Measurements from ENCODE around the gene TUBB4B. TPM values are rescaled to one million over a fixed set of nuclear protein-coding genes. Genes with fewer than 3 reads are reported as not detected.
"Not testable (repeated sequence)": the region's sequence is repeated elsewhere in the genome, so short reads cannot be mapped to it uniquely, and the experiment has no call there.

The TUBB4B gene
- total RNA-seq, 2 donors from 2014 or later = 353 to 486 TPM

DNA sequence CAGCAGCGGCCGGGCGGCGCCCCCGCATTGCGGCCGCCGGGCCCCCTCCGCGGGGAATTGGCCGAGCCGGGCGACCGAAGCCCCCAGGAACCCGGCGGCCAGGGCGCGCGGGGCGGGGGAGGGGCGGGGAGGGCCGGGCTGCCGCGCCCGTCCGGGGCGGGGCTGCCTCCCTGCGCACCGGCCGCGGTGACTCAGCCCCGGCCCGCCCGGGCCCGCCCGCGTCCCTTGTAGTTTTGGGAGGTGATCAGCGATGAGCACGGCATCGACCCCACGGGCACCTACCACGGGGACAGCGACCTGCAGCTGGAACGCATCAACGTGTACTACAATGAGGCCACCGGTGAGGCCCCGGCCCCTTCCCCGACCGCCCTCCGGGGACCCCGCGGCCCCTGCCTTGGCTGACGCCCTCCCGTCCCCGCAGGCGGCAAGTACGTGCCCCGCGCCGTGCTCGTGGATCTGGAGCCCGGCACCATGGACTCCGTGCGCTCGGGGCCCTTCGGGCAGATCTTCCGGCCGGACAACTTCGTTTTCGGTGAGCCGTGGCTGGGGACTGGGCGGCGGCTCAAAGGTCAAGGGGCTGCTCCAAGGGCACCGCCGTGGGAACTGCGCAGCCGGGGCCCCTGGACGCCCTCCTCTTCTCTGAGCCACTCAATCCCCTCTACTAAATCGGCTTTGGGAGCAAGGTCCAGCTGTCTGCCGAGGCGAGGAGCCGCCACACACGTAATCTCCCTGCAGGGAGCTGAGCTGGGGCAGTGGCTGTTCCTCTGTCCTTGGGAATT, 592 bp downstream of the TUBB4B start:
- DNase-seq (peak in 1 of 2 donors; percentile 77), ATAC-seq (peak; percentile 33)

DNA sequence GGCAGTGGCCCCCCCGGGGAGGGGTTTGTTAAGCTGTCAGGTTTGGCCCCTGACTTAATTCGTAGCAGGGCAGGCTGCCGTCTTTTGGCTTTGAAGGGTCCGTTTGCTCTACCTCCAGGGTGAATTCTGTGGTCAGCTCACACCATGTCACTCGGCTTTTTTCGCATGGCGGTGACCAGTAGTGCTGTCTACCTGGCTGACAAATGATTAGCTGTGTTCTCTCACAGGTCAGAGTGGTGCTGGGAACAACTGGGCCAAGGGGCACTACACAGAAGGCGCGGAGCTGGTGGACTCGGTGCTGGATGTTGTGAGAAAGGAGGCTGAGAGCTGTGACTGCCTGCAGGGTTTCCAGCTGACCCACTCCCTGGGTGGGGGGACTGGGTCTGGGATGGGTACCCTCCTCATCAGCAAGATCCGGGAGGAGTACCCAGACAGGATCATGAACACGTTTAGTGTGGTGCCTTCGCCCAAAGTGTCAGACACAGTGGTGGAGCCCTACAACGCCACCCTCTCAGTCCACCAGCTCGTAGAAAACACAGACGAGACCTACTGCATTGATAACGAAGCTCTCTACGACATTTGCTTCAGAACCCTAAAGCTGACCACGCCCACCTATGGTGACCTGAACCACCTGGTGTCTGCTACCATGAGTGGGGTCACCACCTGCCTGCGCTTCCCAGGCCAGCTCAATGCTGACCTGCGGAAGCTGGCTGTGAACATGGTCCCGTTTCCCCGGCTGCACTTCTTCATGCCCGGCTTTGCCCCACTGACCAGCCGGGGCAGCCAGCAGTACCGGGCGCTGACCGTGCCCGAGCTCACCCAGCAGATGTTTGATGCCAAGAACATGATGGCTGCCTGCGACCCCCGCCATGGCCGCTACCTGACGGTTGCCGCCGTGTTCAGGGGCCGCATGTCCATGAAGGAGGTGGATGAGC, 1.4 kb downstream of the TUBB4B start:
- intact Hi-C loops (cut with DNase I, micrococcal nuclease) = no loop called here
- ATAC-seq = no peak
- no peak for DNase-seq

More for the DNA sequence above, 592 bp downstream of the TUBB4B start:
- intact Hi-C loops (cut with DNase I, micrococcal nuclease) = no loop called here

DNA sequence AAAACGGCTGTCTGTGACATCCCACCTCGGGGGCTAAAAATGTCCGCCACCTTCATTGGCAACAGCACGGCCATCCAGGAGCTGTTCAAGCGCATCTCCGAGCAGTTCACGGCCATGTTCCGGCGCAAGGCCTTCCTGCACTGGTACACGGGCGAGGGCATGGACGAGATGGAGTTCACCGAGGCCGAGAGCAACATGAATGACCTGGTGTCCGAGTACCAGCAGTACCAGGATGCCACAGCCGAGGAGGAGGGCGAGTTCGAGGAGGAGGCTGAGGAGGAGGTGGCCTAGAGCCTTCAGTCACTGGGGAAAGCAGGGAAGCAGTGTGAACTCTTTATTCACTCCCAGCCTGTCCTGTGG, 2.2 kb downstream of the TUBB4B start:
- DNase-seq; intact Hi-C loops (cut with DNase I, micrococcal nuclease); ATAC-seq: not testable (repeated sequence)

- intact Hi-C loops (cut with DNase I, micrococcal nuclease) = no loop called here
- DNase-seq (no peak), ATAC-seq (no peak)
Measured at GRCh38 chr9:137243626-137244485, 2.8 kb downstream of the TUBB4B start.

DNA sequence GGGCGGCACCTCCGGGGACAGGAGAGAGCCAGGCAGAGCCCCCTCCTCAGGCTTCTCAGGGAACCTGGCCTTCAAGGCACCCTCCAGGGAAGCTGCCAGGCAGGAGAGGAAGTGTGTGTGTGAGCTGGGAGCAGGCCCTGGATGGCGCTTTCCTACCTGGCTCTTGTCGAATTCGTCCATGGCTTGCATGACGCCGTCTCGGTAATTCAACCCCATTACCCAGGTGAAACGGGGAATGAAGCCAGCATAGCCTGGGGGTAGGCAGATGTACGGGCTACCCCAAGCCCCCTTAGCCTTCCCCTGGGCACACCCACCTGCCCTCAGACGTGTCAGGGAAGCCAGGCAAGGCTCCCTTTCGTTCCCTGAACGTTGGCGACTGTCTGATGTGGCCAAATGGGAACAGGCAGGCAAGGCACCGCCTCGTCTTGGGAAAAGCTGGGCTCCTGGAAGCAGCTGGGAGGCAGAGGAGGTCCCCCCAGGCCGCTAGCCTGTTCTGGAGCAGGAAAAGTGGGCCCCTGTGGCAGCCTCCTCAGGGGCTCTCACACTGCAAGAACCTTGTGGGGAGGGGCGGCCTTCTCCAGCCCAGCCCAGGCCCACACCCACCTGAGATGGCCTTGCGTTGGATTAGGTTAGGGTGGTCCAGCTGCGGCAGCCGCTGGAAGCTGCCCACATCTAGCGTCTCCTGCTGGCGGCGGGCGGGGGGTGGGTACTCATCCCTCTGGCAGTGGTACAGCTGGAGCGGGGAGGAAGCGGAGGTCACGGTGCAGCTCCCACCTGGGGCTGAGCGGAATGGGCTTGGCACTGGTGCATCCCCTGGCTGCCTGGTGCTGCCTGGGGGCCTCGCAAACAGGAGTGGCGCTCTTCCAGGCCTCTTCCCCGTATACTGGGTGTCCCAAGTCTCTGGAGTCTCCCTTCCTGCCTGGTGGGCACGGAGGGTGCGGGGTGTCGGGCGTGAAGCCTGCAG, 3.7 kb downstream of the TUBB4B start:
- DNase-seq = no peak
- intact Hi-C loops (cut with DNase I, micrococcal nuclease) = no loop called here
- no peak for ATAC-seq

- intact Hi-C loops (cut with DNase I, micrococcal nuclease) = no loop called here
- no peak for DNase-seq
- no peak for ATAC-seq
Measured at GRCh38 chr9:137245450-137246421, 4.6 kb downstream of the TUBB4B start.

- no peak for ATAC-seq
- intact Hi-C loops (cut with DNase I, micrococcal nuclease) = no loop called here
- no peak for DNase-seq
Measured at GRCh38 chr9:137247135-137247915, 6.2 kb downstream of the TUBB4B start.

- ATAC-seq (no peak), DNase-seq (no peak)
- intact Hi-C loops (cut with DNase I, micrococcal nuclease) = no loop called here
Measured at GRCh38 chr9:137247916-137248175, 6.8 kb downstream of the TUBB4B start.

DNA sequence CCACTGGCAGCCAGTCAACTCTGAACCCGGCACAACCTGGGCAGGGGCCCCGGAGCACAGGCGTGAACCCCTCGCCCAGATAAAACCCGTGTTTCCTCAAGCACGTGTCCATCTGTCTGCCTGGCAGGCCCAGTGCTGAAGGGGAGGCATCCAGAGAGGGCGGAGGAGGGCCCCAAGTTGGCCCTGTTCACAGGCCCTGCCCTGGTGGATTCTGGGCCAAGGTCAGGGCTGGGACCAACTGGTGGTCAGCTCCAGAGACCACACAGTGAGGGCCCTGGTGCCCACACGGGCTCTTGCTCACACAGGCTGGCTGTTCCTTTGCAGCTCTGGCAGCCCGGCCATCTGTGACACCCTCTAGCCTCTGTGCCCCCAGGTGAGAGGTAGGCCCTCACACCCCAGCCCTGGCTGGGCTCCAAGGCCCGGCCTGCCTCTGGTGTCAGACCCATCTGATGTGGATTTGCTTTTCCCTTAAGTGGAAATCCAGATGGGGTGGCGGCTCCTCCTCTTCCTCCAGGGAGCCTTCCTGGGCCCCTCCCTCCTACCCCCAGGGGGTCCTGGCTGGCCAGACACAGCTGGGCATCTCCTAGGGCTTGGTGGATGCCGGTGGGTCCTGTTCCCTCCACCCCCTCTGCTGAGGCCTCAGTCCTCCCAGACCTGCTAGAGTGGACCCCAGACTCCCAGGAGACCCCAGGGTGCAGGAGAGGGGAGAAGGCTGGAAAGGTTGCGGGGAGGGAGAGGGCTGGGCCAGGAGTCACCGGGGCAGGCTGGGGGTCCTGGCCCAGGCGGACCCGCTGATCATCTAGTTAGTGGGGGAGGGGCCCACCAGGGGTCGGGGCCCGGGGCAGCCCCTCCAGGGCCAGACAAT, 9.5 kb downstream of the TUBB4B start:
- intact Hi-C loops (cut with DNase I, micrococcal nuclease) = no loop called here
- ATAC-seq (no peak), DNase-seq (no peak)

- intact Hi-C loops (cut with DNase I, micrococcal nuclease) = no loop called here
- ATAC-seq = no peak
- no peak for DNase-seq
Measured at GRCh38 chr9:137251194-137251461, 10.0 kb downstream of the TUBB4B start, which contains the start of gene STPG3. Gene STPG3 (plus strand): TSS chr9:137251286. CDS start chr9:137251287, 1 bp downstream.

DNA sequence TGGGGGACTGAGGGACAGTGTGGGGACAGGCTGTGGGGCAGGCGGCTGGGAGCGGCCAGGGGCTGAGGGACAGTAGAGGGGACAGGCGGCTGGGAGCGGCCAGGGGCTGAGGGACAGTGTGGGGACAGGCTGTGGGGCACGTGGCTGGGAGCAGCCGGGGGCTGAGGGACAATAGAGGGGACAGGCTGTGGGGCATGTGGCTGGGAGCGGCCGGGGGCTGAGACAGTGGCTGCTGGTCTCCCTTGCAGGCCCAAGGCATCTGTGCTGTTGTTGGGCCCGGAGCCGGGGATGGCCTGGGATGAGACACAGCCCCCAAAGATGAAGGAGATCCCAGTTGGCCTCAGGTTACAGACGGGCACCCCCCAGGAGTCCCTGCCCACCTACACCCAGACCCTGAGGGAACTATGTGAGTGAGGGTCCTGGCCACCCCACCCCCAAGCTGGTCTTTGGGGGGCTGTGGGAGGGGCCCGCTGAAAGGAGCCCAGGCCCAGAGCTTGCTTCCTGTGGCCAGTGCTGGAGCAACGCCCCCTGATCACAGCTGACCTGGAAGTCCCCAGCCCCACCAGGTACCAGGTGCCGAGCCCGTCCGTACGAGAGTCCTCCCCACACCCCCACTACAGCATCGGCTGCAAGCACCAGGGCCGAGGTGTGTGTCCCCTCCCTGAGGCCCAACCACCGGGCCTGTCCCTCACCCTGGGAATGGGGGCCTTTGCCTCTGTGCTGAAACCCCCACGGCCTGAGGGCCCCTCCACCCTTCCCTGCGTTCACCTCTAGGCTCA, 10.6 kb downstream of the TUBB4B start:
- ATAC-seq = no peak
- DNase-seq = no peak
- intact Hi-C loops (cut with DNase I, micrococcal nuclease) = no loop called here

GRCh38 chr9:137252555-137253506, 11.7 kb downstream of the TUBB4B start:
- intact Hi-C loops (cut with DNase I, micrococcal nuclease) = no loop called here
- DNase-seq = peak in 1 of 2 donors; percentile 52
- peak; percentile 36 for ATAC-seq

DNA sequence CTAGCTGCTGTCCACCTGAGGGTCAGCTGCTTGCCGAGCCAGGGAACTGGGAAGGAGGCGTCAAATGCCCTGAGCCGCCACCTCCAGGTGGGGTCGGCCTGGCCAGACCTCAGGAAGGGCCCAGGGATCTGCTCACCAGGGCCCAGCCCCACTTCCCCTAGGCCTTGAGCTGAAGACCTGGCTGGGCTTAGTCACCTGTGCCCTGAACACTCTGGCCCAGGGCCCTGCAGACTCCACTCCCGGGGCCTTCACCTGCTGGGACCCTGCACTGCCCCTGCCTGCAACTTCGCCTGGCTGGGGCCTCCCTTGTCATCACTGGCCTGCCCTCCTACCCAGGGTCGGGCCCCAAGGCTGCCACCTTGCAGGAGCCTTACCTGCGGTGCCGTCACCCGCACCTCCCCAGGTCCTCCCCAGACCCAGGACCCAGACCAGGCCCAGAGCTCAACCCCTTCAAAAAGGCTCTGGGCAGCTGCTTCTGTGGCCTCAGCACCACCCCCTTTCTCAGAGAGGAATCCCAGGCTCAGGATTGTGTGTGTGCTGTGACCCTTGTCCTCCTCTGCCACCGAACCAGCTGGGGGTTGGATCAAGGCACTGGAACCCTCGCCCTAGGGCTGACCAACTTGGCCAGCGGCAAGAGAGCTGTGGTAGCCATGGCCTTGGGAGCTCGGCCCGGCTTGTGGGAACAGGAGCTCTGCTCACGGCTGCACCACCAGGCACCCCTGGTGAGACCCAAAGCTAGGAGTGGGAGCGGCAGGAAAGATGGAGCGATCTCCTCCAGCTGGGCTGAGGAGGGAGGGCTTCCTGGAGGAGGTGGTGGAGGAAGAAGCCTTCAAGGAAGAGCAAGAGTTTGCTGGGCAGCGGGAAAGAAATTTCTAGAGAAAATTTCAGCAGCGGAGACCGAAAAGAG, 12.9 kb downstream of the TUBB4B start:
- ATAC-seq (peak; percentile 49), DNase-seq (no peak)
- intact Hi-C loops (cut with DNase I, micrococcal nuclease) = no loop called here
